ENCODE results near the gene RPRD1A.

GRCh38 chr18:36006997-36007396 is 60.4 kb downstream of the RPRD1A start:
- TF ChIP-seq CTCF (optimal IDR thresholded peaks at IDR 0.05 in 1 of 3, IDR thresholded peaks at IDR 0.05 in 1 of 3, conservative IDR thresholded peaks at IDR 0.05 in 1 of 3; ENCODE audit: extremely low read depth in 1 of 3, insufficient read depth in 2 of 3, low read length in 3 of 3) (no peak), EZH2 (IDR thresholded peaks at IDR 0.05; ENCODE audit: low read length) (no peak)

Data from keratinocyte (primary cell).